CD4-positive, alpha-beta T cell treated with Interleukin-2 at 100 ng/mL for 4 hours (primary cell): ENCODE measurements around the gene PHYHD1.

Experiments
- DNase-seq: peaks from one replicate; pipeline ENCODE4 v3.0.0-alpha.2; 2020; ENCODE audit warnings: low spot score

PHYHD1 gene

DNA sequence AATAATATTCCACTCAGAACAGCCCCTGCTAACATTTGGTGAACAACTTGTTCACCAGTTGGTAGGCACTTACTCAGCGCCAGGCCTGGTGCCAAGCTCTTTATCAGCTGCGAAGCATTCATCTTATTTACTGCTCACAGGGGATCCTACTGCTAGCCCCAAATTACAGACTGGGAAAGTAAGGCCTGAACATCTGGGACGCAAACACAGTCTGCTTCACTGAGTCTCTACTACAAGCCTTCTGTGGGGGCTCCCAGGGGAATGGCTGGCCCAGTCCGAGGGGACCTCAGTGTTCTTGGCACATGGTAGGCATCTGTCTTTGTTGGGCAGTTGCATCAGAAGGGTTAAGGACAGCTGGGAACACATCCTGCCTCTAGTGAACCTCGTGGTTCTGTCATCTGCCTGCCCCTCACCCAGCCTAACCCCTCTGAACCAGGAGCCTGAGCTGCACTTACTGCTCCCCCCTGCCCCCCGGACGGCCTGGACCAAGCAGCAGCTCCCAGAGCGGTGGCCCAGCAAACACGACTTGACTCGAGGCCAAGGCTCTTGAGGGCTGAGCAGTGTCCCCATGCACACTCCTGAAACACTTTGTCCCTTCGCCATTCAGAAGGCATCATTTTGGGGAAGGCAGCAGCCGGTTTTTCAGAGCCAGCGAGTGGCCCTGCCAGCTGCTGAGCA lies at the start of gene PHYHD1:
TSS of gene PHYHD1 (plus strand) at position 602 of the 678 bp plus-strand sequence. CDS start 1,342 bp downstream, outside the sequence.
- no peak for DNase-seq

DNA sequence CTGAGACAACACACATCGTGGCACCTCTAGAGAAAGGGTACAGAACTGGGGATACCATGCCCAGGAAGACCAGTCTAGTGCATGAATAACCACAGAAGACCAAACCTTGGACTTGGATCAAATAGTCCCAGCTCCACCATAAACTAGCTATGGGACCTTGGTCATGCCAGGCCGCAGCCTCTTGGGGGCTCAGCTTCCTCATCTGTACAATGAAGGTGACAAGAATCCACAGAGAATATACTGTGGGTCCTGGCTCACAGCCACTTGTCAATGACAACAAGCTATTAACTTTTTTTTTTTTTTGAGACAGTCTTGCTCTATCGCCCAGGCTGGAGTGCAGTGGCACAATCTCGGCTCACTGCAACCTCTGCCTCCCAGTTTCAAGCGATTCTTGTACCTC lies 42.9 kb upstream of the PHYHD1 start:
- no peak for DNase-seq

DNA sequence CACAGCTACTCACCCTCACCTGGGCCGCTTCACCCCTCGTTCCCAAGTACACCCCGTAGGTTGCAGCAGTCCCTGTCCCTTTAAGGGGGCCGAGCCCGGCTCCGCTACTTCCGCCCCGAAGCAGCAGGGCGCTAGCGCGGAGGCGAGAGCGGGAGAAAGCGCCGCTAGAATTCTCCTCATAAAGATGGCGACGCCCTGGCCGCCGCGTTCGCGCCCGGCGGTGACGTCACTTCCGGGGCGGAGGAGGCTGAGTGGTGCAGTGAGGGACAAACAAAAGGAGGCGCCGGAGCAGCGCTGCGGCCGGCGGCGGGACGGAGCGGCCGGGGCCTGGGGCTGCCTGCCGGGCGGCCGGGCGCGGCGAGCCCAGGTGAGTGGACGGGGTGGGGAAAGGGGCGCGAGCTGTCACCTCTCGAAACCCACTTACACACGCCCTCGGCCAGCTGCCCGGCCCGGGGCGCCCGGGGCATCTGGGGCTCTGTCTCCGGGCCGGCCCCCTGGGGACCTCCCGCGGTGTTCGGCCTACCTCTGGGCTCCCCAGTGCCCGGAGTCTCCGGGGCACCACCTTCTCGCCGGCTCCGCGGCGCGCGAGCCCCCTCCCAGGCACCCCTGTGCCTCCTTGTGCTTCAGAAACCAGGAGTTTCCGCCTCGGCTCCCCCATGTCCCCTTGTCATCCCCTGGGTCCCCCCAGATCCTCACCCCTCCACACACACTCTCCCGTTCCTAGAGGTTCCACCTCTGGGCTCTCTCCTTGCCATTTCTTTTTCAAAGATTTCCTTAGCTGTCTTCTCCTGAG lies 38.7 kb upstream of the PHYHD1 start, which contains the start of the genes KYAT1 and LRRC8A:
TSS of gene KYAT1 (minus strand) at position 67 of the 793 bp plus-strand sequence. CDS start 36,545 bp downstream, outside the sequence.
TSS of gene LRRC8A (plus strand) at position 250 of the 793 bp plus-strand sequence. CDS start 25,032 bp downstream, outside the sequence.
- DNase-seq = peak; percentile 98

DNA sequence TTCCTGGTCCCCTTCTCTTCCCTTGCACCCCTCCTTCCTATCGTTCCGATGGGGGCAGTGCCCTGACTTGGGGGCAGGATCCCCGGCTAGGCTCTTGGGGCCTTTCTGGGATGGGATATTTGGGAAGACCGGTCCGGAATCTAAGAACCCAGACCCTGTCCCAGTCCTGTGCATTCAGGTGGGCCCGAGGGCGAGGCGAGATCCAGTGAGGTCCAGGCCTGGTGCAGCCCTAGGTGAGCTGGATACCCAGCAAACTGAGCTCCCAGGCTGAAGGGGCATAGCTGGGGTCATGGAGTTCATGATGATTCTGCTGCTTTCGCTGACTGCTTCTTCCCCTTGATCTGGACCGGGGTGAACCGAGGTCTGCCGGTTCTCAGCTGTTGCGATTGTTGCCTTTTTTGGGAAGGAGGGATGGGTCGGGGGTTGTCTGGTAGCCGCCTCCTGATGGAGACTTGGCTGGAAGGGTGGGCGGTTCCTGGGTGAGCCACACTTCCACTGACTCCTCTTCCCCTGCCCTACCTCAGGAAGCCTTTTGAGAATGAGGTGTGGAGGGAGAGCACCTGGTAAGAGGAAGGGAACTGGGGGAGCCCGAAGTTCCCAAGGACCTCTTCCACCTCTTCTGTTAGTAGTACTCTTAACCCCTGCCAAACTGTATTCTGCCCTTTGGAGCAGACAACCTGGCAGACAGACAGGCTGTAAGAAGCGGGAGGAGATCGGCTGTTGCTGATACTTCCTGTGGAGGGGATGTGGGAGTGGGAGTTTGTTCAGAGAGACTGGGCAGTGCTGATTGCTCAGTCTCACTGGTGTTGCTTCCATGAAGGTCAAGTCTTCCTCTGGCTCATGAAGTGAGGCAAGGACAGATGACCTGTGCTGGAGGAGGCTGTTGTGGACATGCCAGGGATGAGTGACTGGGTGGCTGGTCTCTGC lies 37.8 kb upstream of the PHYHD1 start:
- DNase-seq = no peak

DNA sequence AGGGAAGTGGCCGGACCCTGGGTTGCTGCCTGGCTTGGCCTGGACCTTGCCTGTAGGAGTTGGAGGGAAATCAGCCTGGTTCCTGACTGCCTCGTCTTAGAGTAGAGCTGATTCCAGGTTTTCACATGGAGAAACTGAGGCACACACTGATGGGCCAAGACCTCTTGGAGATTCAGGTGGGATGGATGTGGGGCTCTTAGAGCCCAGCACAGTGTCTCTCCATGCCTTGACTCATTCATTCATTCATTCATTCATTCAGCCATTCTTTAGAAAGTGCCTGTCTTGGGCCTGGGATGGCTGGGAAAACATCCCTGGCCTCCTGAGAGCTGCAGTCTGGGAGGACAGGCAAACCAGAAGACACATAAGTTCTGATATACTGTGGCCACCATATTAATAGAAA lies 36.6 kb upstream of the PHYHD1 start:
- no peak for DNase-seq

DNA sequence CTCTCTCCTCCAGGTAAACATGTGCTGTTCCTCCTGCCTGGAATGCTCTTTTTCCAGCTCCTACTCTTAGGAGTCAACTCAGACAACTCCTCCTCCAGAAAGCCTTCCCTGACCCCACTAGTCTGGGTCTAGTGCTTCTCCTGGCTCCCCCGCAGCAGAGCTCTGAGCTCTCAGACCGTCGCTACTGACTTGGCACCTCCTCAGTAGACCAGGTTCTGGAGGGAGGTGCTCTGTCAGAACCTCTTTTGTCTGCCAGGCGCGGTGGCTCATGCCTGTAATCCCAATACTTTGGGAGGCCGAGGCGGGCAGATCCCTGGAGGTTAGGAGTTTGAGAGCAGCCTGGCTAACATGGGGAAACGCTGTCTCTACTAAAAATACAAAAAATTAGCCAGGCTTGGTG lies 35.4 kb upstream of the PHYHD1 start:
- DNase-seq = no peak

DNA sequence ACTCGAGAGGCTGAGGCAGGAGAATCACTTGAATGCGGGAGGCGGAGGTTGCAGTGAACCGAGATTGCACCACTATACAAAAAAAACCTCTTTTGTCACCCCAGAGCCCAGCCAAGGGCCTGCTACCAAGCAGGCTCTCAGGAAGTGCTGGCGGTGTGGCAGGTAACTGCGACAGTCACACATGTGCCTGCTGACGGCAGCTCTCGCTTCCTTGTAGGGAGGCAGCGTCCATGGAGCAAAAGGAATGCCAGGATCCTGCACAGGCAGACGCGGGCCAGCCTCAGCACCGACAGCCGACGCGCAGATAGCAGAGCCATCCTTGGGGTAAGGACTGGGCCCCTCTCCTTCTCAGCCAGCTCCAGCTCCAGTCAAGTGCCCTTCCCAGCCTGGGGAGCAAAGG lies 35.0 kb upstream of the PHYHD1 start:
- DNase-seq = no peak

DNA sequence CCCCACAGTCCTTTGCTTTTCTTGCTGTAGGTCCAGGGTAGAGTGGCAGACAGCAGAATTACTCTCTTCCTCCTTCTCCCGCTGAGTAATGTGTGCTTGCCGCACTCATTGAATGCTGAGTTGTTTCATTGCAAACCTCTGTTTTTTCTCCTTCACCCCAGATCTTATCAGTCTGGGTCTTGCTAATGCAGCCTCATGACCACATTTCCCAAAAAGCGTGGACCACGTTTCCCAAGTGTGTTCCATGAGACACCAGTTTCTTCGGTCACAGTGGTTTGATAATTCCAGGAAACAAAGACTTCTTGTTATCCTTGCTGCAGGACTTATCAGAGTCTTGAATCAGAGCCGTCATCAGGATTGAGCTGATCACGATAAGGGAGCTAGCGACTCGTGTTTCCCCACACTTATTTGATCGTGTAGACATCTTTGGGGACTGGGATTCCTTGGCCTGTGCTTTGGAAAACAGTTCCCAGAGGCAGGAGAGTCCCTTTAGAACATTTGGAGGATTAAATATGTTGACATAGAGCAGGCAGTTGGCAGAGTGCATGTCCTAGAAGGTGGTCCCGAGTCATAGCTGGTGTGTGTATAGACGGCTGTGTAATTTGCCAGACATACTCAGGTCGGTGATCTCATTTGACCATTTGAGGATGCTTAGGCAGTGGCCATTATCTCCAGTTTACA lies 34.4 kb upstream of the PHYHD1 start:
- no peak for DNase-seq

DNA sequence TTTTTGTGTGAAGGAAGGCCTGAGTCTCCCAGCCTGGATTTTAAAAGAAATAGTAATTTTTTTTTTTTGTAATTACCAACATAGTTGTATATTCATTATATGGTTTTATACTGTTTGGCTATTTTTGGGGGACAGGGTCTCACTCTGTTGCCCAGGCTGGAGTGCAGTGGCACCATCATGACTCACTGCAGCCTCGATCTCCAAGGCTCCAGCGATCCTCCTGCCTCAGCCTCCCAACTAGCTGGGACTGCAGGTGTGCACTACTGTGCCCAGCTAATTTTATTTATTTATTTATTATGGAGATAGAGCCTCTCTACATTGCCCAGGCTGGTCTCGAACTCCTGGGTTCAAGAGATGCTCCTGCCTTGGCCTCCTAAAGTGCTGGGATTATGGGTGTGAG lies 33.7 kb upstream of the PHYHD1 start:
- no peak for DNase-seq

DNA sequence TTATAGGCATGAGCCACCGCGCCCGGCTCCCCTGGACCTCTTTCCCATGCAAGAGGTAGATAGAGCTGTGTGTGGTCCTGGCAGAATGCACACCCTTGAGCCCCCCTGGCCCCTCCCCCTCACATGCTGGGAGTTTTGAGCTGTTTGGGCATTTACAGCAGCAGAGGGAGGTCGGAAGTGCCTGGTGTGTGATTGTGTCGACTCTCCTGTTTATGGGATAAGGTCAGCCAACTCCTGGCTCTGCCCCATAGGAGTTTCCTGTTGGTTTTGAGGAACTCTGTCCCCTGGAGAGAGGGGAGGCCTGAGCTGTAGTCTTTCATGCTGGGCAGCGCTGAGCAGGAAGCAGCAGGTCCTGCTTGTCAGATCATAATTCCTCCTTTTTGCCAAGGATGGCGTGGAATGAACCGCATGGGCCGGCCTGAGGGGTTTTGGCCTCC lies 32.9 kb upstream of the PHYHD1 start:
- no peak for DNase-seq

DNA sequence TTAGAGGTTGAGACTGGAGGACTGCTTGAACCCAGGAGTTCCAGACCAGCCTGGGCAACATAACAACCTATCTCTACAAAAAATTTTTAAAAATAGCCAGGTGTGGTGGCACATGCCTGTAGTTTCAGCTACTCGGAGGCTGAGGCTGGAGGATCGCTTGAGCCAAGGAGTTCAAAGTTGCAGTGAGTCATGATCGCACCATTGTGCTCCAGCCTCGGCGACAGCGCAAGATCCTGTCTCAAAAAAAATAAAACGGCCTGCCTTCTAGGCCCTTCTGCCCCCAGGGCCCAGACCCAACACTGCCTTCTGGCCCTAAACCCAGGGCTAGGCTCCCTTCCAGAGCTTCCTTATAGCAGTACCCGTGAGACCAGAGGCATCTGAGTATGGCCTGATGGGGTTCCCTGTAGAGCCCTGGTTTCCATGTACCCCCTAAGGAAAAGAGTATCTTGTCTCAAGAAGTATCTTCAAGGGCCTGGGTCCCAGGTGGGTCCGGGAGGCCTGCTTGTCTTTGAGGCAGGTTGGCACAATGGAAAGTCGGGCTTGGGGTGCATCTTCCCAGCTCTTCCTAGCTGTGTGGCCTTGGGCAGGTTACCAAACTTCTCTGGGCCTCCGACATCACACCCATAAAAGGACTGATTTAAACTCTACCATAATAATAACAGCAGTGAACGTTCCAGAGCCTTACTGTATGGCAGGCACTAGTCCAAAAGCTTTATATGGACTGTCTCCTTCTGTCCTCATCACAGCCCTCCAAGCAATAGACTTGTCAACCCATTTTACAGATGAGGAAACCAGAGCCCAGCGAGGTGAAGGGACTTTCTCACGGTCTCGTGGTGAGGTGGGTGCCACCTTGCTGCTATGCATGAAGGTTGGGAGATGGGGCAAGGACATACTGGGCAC lies 29.2 kb upstream of the PHYHD1 start:
- DNase-seq = no peak

DNA sequence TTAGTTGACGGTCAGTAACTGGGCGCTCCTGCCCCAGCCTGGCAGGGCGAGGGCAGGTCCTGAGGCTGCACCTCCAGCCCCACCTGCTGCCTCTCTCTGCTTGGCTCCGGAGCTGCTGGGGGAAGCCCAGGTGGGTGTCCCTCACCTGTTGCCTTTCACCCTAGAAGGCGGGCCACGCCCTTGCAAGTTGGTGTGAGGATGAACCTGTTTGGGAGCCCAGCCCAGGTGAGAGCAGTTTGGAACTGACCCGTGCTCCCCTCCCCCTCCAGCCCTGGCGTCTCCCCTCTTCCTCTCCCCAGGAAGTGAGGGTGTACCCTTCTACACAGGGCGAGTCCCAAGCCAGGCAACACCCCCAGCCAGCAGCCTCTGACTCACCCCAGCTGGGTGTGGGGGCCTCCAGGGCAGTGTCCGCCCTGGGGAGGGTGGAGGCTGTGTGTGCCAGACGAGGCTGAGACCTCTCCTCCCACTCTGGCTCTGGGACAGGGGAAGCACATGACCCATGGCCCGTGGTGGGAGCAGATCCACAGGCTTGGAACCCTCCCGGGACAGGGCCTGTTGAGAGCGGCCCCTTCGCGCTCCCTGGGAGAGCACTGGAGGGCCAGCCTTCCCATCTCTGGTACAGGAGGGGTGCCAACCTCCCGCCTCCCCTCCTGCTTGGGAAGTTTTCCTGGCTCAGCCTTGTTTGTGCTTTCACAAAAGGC lies 28.4 kb upstream of the PHYHD1 start:
- peak; percentile 57 for DNase-seq

DNA sequence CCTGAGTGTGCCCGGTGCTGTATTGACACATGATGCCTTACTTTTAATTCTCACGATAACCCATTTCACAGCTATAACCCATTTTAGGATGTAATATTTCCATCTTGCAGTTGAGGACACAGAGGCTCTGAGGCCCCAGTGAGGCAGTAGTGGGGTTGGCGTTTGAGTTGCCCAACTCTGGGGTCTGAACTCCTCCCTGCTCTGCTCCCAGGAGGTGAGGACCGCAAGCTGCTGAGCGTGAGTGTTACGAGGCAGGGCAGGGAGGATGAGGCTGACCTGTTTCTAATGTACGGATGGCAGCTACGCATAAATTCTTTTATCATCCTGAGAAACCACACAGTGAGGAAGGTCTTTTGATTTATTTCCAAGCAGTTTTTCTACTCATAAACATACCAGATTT lies 27.4 kb upstream of the PHYHD1 start:
- no peak for DNase-seq

DNA sequence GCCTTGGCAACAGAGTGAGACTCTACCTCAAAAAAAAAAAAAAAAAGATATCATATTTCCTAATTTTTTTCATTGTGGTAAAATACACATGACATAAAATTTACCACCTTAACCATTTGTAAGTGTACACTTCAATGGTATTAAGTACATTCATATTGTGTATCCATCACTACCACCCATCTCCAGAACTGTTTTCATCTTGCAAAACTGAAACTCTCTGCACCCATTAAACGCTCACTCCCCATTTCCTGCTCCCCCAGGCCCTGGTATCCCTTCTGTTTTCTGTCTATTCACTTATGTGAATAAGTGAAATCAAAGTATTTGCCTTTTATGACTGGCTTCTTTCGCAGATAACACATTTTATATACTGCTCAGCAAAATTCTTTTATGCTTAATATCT lies 26.0 kb upstream of the PHYHD1 start:
- DNase-seq = peak; percentile 20

DNA sequence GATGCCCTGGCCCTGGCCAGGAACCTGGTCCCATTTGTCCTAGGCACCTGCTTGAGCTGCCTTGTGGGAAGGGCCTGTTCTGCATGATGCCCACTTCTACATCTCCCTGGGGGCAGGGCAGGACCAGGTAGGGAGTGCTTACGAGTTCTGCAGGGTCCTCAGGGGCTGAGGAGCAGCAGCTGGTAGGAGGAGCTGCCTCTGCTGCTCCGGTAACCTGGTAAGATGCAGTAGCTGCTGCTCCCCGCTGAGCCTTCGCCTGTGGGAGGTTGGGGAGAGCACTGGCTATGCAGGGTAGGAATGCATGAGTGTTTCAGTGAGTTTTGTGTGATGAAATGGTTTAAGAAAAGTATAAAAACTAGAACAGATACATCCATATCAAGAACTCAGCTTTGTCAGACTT lies 25.2 kb upstream of the PHYHD1 start:
- DNase-seq = no peak

DNA sequence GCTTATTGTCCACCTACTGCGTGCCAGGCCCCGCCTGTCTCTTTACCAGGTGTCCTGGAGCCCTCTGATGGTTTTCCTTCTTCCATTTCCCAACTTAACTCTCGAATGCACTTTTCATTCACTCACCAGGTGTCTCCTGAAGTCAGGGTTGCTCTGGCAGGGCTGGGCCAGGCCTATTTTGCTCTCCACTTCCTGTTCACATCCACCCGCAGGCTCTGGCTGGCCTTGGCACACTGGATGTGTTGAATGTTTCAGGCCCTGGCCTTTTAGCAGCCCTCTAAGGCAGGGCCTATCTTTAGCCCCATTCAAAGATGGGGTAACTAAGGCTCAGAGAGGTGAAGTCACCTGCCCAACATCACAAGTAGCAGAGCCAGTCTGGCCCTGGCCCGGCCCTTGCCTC lies 22.4 kb upstream of the PHYHD1 start:
- DNase-seq = no peak

DNA sequence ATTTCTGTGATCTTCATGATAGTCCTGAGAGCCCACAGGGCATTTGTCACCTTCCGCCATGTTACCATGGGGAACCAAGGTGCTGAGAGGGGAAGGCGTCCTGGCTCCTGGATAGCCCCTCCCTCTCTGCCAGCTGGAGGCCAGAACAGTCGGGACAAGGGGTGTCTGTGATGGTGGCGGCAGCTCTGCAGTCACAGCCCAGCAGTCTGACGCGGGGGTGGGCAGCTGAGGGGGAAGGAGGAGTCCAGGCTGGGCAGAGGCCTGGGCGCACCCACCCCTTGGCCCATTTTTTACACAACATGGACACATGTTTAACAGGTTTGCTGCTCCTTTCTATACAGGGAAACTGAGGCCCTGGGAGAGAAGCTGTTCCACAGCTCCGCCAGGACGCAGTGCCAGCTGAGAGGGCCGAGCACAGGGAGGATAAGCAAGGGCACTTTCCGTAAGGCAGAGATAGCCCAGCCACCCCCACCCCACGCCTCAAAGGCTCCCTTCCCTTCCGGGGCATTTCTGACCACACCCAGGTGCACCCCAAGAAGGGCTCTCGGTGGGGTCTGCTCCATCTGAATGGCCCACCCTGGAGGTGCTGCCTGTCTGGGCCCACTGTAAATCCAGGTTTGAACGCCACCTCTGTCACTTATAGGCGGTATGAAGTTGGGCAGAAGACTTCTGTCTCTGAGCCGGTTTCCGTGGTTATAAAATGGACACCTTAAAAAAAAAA lies 21.8 kb upstream of the PHYHD1 start:
- no peak for DNase-seq

DNA sequence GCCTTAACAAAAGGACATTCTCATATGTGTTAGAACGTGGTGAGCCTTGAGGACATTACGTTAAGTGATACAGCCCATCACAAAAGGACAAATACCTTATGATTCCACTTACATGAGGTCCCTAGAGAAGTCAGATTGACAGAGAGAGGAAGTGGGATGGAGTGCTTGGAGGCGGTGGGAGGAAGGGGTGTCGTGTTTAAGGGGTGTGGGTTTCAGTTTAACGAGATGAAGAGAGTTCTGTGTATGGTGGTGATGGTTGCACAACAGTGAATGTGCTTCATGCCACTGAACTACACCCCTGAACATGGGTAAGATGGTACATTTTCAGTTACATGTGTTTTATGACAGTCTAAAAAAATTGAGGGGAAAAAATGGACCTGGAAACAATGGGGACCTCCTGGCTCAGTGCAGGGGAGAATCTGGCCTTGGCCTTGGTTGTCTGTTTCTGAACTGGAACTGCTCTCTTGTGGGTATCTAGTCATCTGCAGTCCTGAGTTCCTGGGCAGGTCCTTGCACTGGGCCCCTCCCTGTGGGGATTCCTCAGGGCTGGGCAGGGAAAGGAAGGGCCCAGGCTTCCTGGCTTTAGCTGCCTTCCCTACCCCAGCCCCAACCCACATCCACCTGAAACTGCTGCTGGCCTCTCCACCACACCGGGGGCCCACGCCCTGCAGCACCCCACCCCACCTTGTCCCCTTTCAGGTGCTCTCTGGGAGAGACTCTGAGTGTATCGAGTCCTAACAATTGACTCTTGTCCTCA lies 21.0 kb upstream of the PHYHD1 start:
- peak; percentile 38 for DNase-seq
